Cerebellar cortex (tissue), 1 donor: ENCODE measurements around the gene SCUBE1.

ENCODE experiments used
- DNase-seq: peaks from one replicate; pipeline ENCODE4 v3.0.0-alpha.2; 2015; ENCODE audit warnings: low spot score

Gene SCUBE1

GRCh38 chr22:43155789-43156188 is 187.4 kb downstream of the SCUBE1 start:
- DNase-seq, result no peak

- no peak for DNase-seq
These were observed 188.2 kb downstream of the SCUBE1 start for GRCh38 chr22:43154887-43155536.

- no peak for DNase-seq
These were observed 189.3 kb downstream of the SCUBE1 start for GRCh38 chr22:43153899-43154298.

- no peak for DNase-seq
These were observed 190.7 kb downstream of the SCUBE1 start for GRCh38 chr22:43152357-43153071.

GRCh38 chr22:43152003-43152356 is 191.2 kb downstream of the SCUBE1 start:
- DNase-seq, result no peak

- DNase-seq, result no peak
These were observed 191.7 kb downstream of the SCUBE1 start, which contains the start of gene TSPO for GRCh38 chr22:43151251-43152002. Gene TSPO, plus strand, starts transcription at chr22:43151559. Its CDS starts 7,680 bp downstream, at chr22:43159239.

- no peak for DNase-seq
These were observed 192.4 kb downstream of the SCUBE1 start for GRCh38 chr22:43150731-43151206.

- no peak for DNase-seq
These were observed 194.6 kb downstream of the SCUBE1 start for GRCh38 chr22:43148581-43148980.

- DNase-seq, result no peak
These were observed 195.4 kb downstream of the SCUBE1 start for GRCh38 chr22:43147821-43148220.
